K562 (cell line): ENCODE measurements around the gene CEP131. TPM values are rescaled to one million over a fixed set of nuclear protein-coding genes. Genes with fewer than 3 reads are reported as not detected.

Source experiments
- ATAC-seq: fragments of 200-7000 bp; cut with Tn5 transposase; 3 replicates; pipeline ENCODE4 v1.9.1; 2020; ENCODE audit warnings: moderate library complexity
- BruUV-seq: library from RNA; stranded (reverse); fragments of 400-500 nt; replicated peaks from 2 replicates; lab custom pipeline; 2021; lab: Mats Ljungman, UMichigan
- CTCF ChIA-PET: fragments of 300-600 bp; formaldehyde crosslinking; extraction: SDS; loops from one replicate; lab custom pipeline; 2021; ENCODE audit warnings: low intra/inter-chr PET ratio; lab: Yijun Ruan, JAX
- POLR2A ChIA-PET: fragments of 300-600, 350-650 bp; sonication (Branson Sonifier 250); formaldehyde crosslinking; extraction: SDS; loops from one replicate; lab custom pipeline; 2021; ENCODE audit warnings: antibody characterized with exemption, inconsistent platforms; lab: Yijun Ruan, JAX
- DNase-seq, 4 experiments: peaks; one replicate each; pipeline versions ENCODE4 v3.0.0 to v3.0.0-alpha.2; 2011 to 2018; ENCODE audit warnings: low spot score in 3 of 4, mixed read lengths in 3 of 4; ENCODE audit errors: extremely low read depth in 1 of 4
- FAIRE-seq: peaks from 2 replicates; lab custom pipeline; 2011; peaks lifted over from hg19 to GRCh38; lab: Jason Lieb, UNC
- H2AFZ ChIP-seq: 2 replicates; pipeline ENCODE4 v1.6.0; 2011; ENCODE audit warnings: low read depth, low read length, control low read depth, inconsistent platforms
- H3K27ac ChIP-seq: fragments of 200-600 bp; 3 replicates; pipeline ENCODE4 v1.8.0; 2011; ENCODE audit warnings: low read depth, mild to moderate bottlenecking, control low read depth, inconsistent platforms, low read length, moderate library complexity, mixed read lengths; ENCODE audit errors: extremely low read depth
- H3K27me3 ChIP-seq, 2 experiments: fragments of 300-600 bp in 1 of 2; 2 replicates in 1 of 2; 3 replicates in 1 of 2; pipeline versions ENCODE4 v1.6.0 to v1.8.0; 2011; ENCODE audit warnings: inconsistent platforms in 2 of 2, low read length in 2 of 2, mild to moderate bottlenecking in 1 of 2, mixed read lengths in 1 of 2, moderate library complexity in 1 of 2; ENCODE audit not compliant: control insufficient read depth in 2 of 2, insufficient read depth in 2 of 2
- H3K36me3 ChIP-seq: fragments of 300-600 bp; 3 replicates; pipeline ENCODE4 v1.8.0; 2011; ENCODE audit warnings: mild to moderate bottlenecking, low read length, inconsistent platforms; ENCODE audit not compliant: control insufficient read depth, insufficient read depth
- H3K4me1 ChIP-seq, 2 experiments: fragments of 200-600 bp in 1 of 2; replicated peaks in 1 of 2; 2 replicates in 1 of 2; 3 replicates in 1 of 2; pipeline versions ENCODE4 v1.5.1 to v1.8.0; 2011; ENCODE audit warnings: inconsistent platforms in 2 of 2, low read length in 2 of 2, mild to moderate bottlenecking in 1 of 2, mixed read lengths in 1 of 2, moderate library complexity in 1 of 2; ENCODE audit not compliant: control insufficient read depth in 2 of 2, insufficient read depth in 2 of 2
- H3K4me2 ChIP-seq: 2 replicates; pipeline ENCODE4 v1.6.1; 2011; ENCODE audit warnings: low read length, control low read depth, inconsistent platforms, mixed read lengths; ENCODE audit not compliant: insufficient read depth
- H3K4me3 ChIP-seq: fragments of 200-600 bp; sonication (generic), shearing (Covaris generic); 2 replicates; pipeline ENCODE4 v1.5.1; 2016; ENCODE audit warnings: control low read depth, inconsistent platforms
- H3K79me2 ChIP-seq: fragments of 200-600 bp; 3 replicates; pipeline ENCODE4 v1.8.0; 2011; ENCODE audit warnings: low read length, inconsistent platforms; ENCODE audit not compliant: control insufficient read depth, insufficient read depth
- H3K9ac ChIP-seq, 2 experiments: 2 replicates each; pipeline versions ENCODE4 v1.6.0 to v1.6.1; 2011; ENCODE audit warnings: low read depth in 2 of 2, low read length in 2 of 2, control low read depth in 1 of 2, inconsistent platforms in 1 of 2, mild to moderate bottlenecking in 1 of 2, mixed read lengths in 1 of 2; ENCODE audit not compliant: insufficient read depth in 1 of 2
- H3K9me1 ChIP-seq: one replicate; pipeline ENCODE4 v1.6.0; 2011; ENCODE audit warnings: inconsistent platforms, mild to moderate bottlenecking, low read length, moderate library complexity; ENCODE audit not compliant: control insufficient read depth, insufficient read depth
- H3K9me3 ChIP-seq: replicated peaks from 2 replicates; pipeline ENCODE4 v1.5.1; 2011; ENCODE audit warnings: low read depth, low read length, inconsistent platforms; ENCODE audit not compliant: control insufficient read depth, insufficient read depth
- H4K20me1 ChIP-seq: replicated peaks from 2 replicates; pipeline ENCODE4 v1.6.1; 2011; ENCODE audit warnings: low read length, inconsistent platforms, mixed read lengths; ENCODE audit not compliant: control insufficient read depth, insufficient read depth
- AFF4 ChIP-seq: sonication (generic); formaldehyde crosslinking; IDR thresholded peaks from 2 replicates; pipeline ENCODE4 v1.8.0; 2023; ENCODE audit warnings: mild to moderate bottlenecking, missing genetic modification reagents
- CBFB ChIP-seq: sonication (generic); formaldehyde crosslinking; IDR thresholded peaks from 2 replicates; pipeline ENCODE4 v1.4.0; 2020; ENCODE audit warnings: mild to moderate bottlenecking, missing genetic modification reagents
- KAT7 ChIP-seq: sonication (generic); formaldehyde crosslinking; IDR thresholded peaks from 2 replicates; pipeline ENCODE4 v1.8.0; 2022; ENCODE audit warnings: missing genetic modification reagents, mild to moderate bottlenecking, borderline replicate concordance
- PHB2 ChIP-seq: fragments of 450-650 bp; IDR thresholded peaks from 2 replicates; pipeline ENCODE4 v1.6.1; 2017; ENCODE audit warnings: low read depth
- POLR3G ChIP-seq: IDR thresholded peaks from 2 replicates; pipeline ENCODE4 v1.6.1; 2011; ENCODE audit not compliant: insufficient read length, insufficient replicate concordance; ENCODE audit errors: extremely low read depth
- ZC3H4 ChIP-seq: sonication (generic); formaldehyde crosslinking; IDR thresholded peaks from 2 replicates; pipeline ENCODE4 v1.9.0; 2021; ENCODE audit warnings: missing genetic modification reagents, borderline replicate concordance
- WGBS: fragments of 100-300 bp; shearing (Covaris generic); methylation state at CpG from one replicate; pipeline ENCODE4 v1.1.6; 2016; ENCODE audit warnings: low coverage, mixed read lengths; ENCODE audit not compliant: insufficient coverage; ENCODE audit errors: missing lambda C conversion rate; 5-methylcytosine and 5-hydroxymethylcytosine counted together
- in situ Hi-C: fragments of 300-500 bp; cut with MboI; formaldehyde crosslinking; loops from 4 replicates; pipeline ENCODE4 v1.15.0; 2018; ENCODE audit warnings: inconsistent platforms, mixed read lengths
- intact Hi-C: fragments of 100-400 bp; cut with micrococcal nuclease; formaldehyde crosslinking; loops from 2 replicates; pipeline ENCODE4 v1.14.2; 2022
- polyA plus RNA-seq, 8 experiments: library from polyadenylated mRNA; depleted of rRNA in 4 of 8; stranded (reverse) in 5 of 8; unstranded in 3 of 8; fragments of >200 nt; fragmentation: Nextera tagmentation in 2 of 8; fragmentation: Illumina TruSeq in 1 of 8; extraction: Ambion mirVana in 2 of 8; extraction: Trizol in 1 of 8; gene quantifications; 2 replicates each; pipeline versions ENCODE4 v1.2.1 to v1.2.3, GENCODE V29; 2011 to 2014; ENCODE audit warnings: inconsistent platforms in 1 of 8, missing spikeins in 1 of 8
- total RNA-seq, 7 experiments: library from RNA; depleted of rRNA in 6 of 7; stranded (reverse); fragments of >200 nt in 6 of 7; fragmentation: Illumina TruSeq in 2 of 7; extraction: Trizol in 2 of 7; gene quantifications; 2 replicates each; pipeline versions ENCODE4 v1.2.1 to v1.2.3, GENCODE V29; 2011 to 2021; ENCODE audit warnings: low replicate concordance in 1 of 7
- TF ChIP-seq, protein P1 (sequence below), 2 experiments: fragments of 450-650 bp; conservative IDR thresholded peaks; 2 replicates each; pipeline ENCODE4 v1.6.1; 2017; ENCODE audit warnings: mild to moderate bottlenecking in 2 of 2, moderate library complexity in 2 of 2

Gene CEP131
- total and polyA plus RNA-seq, 9 of the 15 experiments (the other 6 are each of a cell fraction or from before 2014, with no cell fraction given): 0.24 to 21.2 (median 2.3) TPM

DNA sequence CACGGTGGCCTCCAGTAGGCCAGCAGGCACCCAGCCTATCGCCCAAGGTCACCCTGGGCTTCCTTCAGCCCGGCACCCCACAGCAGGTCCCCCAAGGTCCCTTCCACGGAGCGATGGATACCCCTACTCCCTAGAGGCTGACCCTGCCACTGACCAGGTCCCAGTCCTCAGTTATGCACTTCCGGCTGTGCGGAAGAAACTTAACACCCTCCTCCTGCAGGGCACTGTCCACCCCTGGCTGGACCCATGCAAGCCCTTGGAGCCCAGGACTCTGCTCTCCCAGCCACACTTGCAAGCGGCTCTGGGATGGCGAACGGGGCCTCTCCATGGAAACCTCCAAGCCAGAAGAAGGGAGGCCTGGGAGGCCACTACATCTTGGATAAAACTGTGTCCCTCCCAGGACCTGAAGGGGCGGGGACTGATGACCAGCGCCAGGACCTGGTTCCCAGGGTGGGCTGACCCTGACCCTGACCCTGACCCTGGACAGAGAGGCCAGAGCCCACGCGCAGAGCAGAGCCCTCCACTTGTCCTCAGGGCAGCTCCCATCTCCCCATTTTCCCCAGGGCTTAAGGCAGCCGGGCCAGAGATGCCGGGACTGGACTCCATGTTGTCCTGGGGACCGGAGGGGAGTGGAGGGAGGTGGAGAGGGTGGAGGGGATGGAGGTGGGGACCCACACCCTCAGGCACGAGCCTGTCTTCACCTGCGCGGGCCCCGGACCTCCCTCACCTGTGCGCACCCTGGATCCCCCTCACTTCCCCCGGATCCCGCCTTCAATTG, 734 bp downstream of the CEP131 start:
- ChIA-PET POLR2A (interaction anchor here (0.5 to 1.4 kb wide), 6 partner anchors 9 to 481 kb away, joined by 3 to 4 read pairs (median 3); partner anchors contain the start of genes MRPL12, NDUFAF8 and TEPSIN), CTCF (interaction anchor here (0.6 kb wide), 1 partner anchor 37 kb away, joined by 3 read pairs; no protein-coding TSS in a partner anchor)
- Histone ChIP-seq H2AFZ (peak overlapping the region; percentile 89), H3K9me1 (no peaks in the 10 kb centered on the region), H3K9me3 (no peaks in the 10 kb centered on the region), H3K27ac (0 out of 3 replicates have a peak overlapping the region, but pooled peaks have one; percentile 49), H4K20me1 (no peaks in the 10 kb centered on the region), H3K4me2 (peak overlapping the region; percentile 82), H3K36me3 (peaks cover 8% of the 10 kb centered on the region; the same call in 1 of the 3 replicates), H3K4me1 (peaks cover 9 to 45% of the 10 kb centered on the region in 2 experiments), H3K79me2 (peaks cover 5% of the 10 kb centered on the region; the same call in 2 of the 3 replicates), H3K27me3 (no peaks in the 10 kb centered on the region), H3K4me3 (peak overlapping the region; percentile 93), H3K9ac (peak overlapping the region; percentile 59 to 89; a peak in 3 of 4 replicates)
- intact Hi-C loops (loop anchor here (10.0 kb wide), 1 partner anchor 237 kb away; no protein-coding TSS in a partner anchor), in situ Hi-C loops (no loop called here)
- WGBS: 42% methylated on average over 19 of the region's 24 CpGs
- no peak for DNase-seq
- no peak for ATAC-seq
- no TSS peak for BruUV-seq
- no peak for FAIRE-seq
- TF ChIP-seq PHB2: no peak
- TF ChIP-seq, protein P1, sequence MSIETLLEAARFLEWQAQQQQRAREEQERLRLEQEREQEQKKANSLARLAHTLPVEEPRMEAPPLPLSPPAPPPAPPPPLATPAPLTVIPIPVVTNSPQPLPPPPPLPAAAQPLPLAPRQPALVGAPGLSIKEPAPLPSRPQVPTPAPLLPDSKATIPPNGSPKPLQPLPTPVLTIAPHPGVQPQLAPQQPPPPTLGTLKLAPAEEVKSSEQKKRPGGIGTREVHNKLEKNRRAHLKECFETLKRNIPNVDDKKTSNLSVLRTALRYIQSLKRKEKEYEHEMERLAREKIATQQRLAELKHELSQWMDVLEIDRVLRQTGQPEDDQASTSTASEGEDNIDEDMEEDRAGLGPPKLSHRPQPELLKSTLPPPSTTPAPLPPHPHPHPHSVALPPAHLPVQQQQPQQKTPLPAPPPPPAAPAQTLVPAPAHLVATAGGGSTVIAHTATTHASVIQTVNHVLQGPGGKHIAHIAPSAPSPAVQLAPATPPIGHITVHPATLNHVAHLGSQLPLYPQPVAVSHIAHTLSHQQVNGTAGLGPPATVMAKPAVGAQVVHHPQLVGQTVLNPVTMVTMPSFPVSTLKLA (conservative IDR thresholded peaks at IDR 0.05): no peak
- peak; percentile 23; the same call in 1 of the 2 replicates for TF ChIP-seq CBFB (CRISPR knock-in tag)
- no peak for TF ChIP-seq POLR3G
- TF ChIP-seq AFF4 (CRISPR knock-in tag): 0 out of 2 replicates have a peak, but pooled peaks have one; percentile 72
- TF ChIP-seq ZC3H4: 0 out of 2 replicates have a peak, but pooled peaks have one; percentile 14
- TF ChIP-seq KAT7: peak; percentile 18; the same call in 1 of the 2 replicates
